ENCODE data around the gene IL16.

Gene IL16

GRCh38 chr15:81278306-81279029, 81.8 kb downstream of the IL16 start:
- no peak for DNase-seq

GRCh38 chr15:81279621-81280485, 83.2 kb downstream of the IL16 start:
- DNase-seq = no peak

GRCh38 chr15:81280696-81281455, 84.2 kb downstream of the IL16 start:
- no peak for DNase-seq

GRCh38 chr15:81281456-81281735, 84.7 kb downstream of the IL16 start:
- DNase-seq = no peak

- DNase-seq = no peak
These were observed 85.3 kb downstream of the IL16 start for GRCh38 chr15:81281766-81282605.

GRCh38 chr15:81282606-81282895, 85.9 kb downstream of the IL16 start:
- no peak for DNase-seq

- DNase-seq = no peak
These were observed 86.2 kb downstream of the IL16 start for GRCh38 chr15:81282911-81283310.

GRCh38 chr15:81284256-81285031, 87.8 kb downstream of the IL16 start:
- no peak for DNase-seq

GRCh38 chr15:81285461-81285860, 88.8 kb downstream of the IL16 start:
- DNase-seq = no peak

- DNase-seq = no peak
These were observed 90.0 kb downstream of the IL16 start for GRCh38 chr15:81286621-81287121.

GRCh38 chr15:81288040-81288439, 91.4 kb downstream of the IL16 start:
- no peak for DNase-seq

- no peak for DNase-seq
These were observed 91.9 kb downstream of the IL16 start for GRCh38 chr15:81288616-81289015.

GRCh38 chr15:81289910-81290309, 93.2 kb downstream of the IL16 start:
- no peak for DNase-seq

- no peak for DNase-seq
These were observed 95.3 kb downstream of the IL16 start for GRCh38 chr15:81291916-81292522.

- no peak for DNase-seq
These were observed 95.9 kb downstream of the IL16 start for GRCh38 chr15:81292523-81293001.

GRCh38 chr15:81293728-81294515, 97.2 kb downstream of the IL16 start:
- peak; percentile 53 to 57 for DNase-seq

GRCh38 chr15:81294516-81294880, 97.8 kb downstream of the IL16 start:
- DNase-seq = no peak

- no peak for DNase-seq
These were observed 98.9 kb downstream of the IL16 start for GRCh38 chr15:81295486-81296121.

- DNase-seq = no peak
These were observed 99.5 kb downstream of the IL16 start for GRCh38 chr15:81296186-81296585.

- DNase-seq = peak; percentile 57 to 61
These were observed 100.0 kb downstream of the IL16 start for GRCh38 chr15:81296673-81297072.

All from stimulated activated CD4-positive, alpha-beta T cell treated with anti-CD3 and anti-CD28 coated beads, Interleukin-2, amount 100 ng/mL, for 48 hours (primary cell).